Activated T-helper 1 cell treated with Interleukin-2 at 50 U/mL for 16 hours (primary cell): ENCODE data around the gene LHX4.

ENCODE experiments used
- DNase-seq: peaks from one replicate; pipeline ENCODE4 v3.0.0-alpha.2; 2020; ENCODE audit warnings: low read depth

The LHX4 gene

DNA sequence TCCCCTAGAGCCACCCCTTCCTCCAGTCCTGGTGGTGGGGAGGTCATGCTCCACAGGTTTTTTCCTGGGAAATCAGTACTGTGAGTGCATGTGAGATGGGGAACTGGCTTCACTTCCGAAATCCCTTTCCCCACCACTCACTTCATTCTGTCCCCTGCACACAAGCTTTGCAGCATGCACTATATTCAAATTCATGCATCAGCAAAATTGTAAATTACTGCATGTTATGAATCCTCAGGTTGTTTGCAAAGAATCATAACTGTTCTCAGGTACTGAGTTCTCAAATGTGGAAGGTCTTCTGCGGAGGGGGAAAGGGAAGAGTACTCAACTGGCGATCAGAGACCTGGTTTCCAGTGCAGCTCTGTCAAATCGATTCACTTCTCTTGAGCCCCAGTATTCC lies 42.3 kb downstream of the LHX4 start:
- no peak for DNase-seq

DNA sequence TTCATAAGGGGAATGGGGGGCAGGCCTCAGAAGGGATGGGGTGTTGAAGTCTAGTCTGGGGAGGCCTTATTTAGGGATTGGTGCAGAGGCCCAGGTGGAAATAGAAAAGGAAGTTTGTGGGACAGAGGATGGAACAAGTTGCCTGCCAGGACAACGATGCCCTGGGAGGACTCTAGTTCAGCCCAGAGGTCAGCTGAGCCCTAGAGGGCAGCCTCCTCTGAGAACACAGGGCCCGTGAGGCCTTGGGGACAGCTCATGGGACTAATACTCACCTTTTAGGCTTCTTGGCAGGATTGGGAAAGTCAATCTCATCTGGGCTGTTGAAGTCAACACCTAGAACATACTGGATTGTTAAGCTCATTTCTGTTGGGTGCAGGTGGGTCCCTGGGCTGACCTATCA lies 43.0 kb downstream of the LHX4 start:
- DNase-seq = no peak

- no peak for DNase-seq
Measured at GRCh38 chr1:180274221-180274620, 44.2 kb downstream of the LHX4 start.

DNA sequence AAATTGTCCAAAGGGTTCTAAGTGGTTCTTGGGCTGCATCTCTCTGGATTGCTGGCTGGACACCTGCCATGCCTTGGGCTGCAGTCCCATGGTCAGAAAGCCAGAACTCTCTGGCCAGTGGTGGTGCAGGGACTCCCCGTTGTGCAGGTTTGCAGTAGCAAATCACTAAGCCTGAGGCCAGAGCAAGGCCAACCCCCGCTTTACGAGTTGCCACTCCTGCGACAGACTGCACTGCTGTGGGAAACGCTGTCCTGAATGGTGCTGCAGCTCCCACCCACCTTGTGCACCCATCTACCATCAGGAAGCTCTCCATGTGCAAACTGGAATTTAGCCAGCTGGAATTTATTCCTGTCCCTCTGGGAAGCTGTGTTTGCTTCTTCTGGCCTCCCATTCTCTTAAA lies 45.7 kb downstream of the LHX4 start:
- no peak for DNase-seq

DNA sequence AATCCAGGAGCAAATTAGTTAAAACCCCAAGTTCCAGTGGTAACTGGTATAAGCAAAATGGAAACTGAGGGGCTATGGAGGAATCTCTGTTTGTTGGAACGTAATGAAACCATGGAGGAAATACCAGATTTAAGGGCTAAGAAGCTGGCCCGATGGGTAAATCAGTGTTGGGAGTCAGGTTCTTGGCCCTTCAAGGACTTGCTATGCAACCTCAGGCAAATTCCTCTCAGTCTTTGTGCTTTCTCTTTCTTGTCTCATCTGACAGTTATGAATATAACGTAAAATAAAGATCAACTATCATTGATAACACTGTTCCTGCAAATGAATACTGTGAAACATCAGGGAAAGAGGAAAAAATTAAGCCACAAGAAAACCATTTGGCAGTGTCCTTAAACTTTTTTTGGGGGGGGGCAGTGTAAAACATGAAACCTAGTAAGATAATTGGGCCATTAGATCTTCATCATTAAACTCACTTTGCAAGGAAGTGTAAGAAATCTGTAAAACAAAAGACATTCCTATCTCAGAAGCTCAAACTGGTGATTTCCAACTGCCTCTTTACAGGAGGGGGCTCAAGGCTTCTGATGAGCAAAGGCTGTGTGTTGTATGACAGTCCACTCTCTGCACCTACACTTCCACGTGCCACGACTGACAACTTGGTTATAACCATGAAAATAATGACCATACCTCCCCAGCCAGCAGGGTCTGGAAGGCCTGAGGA lies 47.6 kb downstream of the LHX4 start:
- DNase-seq = no peak

DNA sequence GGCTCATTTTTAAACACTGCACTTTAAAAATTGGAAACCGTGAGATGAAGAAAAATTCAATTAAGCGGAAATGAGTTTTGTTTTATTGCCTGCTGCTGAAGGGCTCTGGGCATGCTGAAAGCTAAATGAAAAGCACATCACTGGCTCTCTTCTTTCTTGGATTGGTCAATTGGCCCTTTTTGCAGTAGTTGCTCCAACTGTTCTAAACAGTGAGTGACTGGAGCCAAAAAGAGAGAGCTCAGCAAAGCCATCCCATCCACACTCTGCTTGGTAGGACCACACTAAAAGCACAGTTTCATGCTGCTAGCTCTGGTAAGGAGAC lies 48.1 kb downstream of the LHX4 start:
- DNase-seq = no peak

GRCh38 chr1:180278596-180279395 lies 48.7 kb downstream of the LHX4 start:
- no peak for DNase-seq

GRCh38 chr1:180279651-180280050 lies 49.6 kb downstream of the LHX4 start:
- no peak for DNase-seq

DNA sequence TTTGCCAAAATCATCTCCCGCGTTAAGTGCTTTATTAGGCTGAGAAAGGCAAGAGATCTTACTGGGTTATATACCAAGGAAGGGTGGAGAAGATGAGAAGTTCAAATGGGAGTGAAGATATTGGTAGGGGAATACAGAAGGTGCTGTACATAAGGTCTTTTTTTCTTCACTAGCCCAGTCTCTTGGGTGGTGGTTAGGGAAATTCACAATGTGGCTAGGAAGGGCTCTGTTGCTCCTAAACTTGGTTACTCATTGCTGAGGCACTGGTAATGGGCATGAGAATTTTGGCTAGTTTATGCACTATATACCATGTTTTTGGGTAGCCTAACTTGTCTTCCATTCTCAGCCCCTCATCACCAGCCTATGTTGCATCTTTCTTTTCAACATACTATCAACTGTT lies 50.6 kb downstream of the LHX4 start:
- DNase-seq = no peak

GRCh38 chr1:180281490-180281889 lies 51.4 kb downstream of the LHX4 start:
- no peak for DNase-seq

GRCh38 chr1:180282401-180283044 lies 52.5 kb downstream of the LHX4 start:
- DNase-seq = no peak

DNA sequence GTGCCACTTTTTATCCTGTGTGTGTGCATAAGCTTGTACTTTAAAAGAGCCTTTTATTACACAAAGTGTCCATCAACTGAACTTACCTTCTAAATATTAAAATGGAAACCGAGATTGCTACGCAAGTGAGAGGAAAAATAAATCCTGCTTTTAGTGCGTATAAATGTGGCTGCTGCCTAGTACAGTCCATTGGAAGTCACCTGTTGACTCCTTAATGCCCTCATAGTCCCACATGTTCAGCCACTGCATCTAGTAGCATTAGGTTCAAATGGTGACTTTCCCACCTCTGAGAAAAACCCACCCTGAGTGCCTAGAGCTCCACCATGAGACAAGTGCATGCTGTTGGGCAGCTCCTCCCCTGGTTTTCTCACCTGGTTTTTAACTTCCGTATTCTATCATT lies 53.0 kb downstream of the LHX4 start:
- DNase-seq = no peak

DNA sequence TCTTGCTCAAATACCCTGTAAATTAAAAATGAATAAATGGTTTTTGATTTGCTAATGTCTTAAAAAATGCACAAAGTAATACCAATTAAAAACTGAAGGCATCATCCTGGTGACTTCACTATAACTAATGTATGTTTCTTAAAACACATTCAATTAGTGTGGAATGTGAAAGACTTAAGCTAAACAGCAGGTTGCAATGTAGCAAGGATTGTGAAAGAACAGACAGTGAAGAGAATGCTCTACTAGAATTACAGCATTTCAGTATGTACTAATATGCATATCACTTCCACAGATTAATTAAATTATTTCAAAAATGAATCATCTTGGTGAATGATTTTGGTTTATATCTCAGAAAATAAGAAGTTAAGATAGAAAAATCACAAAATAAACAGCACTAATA lies 56.4 kb downstream of the LHX4 start:
- DNase-seq = no peak

DNA sequence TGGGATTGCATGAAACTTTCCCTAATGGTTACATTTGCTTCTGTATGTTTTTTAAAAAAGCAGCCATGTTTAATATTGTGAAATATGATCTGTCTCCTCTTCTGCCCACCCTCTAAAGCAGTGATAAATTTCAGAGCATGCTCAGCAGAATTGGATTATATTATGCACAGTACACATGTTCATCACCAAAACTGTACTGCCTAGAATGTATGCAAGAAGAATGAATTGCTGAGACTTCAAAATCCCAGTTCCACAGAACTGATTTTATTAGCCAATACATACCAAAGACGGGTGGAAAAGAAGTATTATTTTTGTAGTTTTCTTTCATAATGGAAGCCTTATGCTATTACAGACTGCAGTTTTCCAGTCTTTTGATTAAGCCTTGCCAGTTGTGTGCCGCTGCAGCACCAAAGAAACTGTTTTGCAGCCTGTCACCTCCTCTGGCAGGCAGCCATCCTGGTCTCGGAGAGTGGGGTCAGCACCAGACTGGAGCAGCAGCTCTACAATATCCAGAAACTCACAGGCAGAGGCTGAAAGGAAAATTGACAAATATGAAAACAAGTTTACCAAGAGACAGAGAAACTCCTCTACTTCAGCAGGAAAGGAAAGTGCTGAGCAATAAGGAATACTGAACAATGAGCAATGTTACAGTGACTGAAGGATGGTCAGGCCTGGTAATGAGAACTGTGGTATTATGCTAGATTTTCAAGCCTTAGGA lies 58.1 kb downstream of the LHX4 start:
- DNase-seq = no peak

- no peak for DNase-seq
Measured at GRCh38 chr1:180288940-180289339, 58.9 kb downstream of the LHX4 start.

GRCh38 chr1:180290265-180291001 lies 60.4 kb downstream of the LHX4 start:
- no peak for DNase-seq

DNA sequence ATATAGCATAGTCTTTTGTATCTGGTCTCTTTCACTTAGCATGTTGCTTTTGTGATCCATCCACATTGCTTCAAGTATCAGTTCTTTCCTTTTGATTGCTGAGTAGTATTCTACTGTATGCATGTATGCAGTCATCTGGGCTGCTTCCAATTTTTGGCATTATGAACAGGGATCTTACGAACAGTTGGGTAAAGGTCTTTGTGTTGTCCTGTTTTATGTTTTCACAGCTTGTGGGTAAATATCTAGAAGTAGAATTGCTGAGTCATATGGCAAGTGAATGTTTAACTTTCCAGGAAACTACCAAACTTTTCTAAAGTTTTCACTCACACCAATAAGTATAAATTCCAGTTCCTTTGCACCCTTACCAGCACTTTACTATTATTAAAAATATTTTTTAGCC lies 60.9 kb downstream of the LHX4 start:
- no peak for DNase-seq

GRCh38 chr1:180294711-180295110 lies 64.6 kb downstream of the LHX4 start:
- no peak for DNase-seq

GRCh38 chr1:180295999-180296398 lies 65.9 kb downstream of the LHX4 start:
- no peak for DNase-seq

- DNase-seq = no peak
Measured at GRCh38 chr1:180299479-180300221, 69.6 kb downstream of the LHX4 start.

DNA sequence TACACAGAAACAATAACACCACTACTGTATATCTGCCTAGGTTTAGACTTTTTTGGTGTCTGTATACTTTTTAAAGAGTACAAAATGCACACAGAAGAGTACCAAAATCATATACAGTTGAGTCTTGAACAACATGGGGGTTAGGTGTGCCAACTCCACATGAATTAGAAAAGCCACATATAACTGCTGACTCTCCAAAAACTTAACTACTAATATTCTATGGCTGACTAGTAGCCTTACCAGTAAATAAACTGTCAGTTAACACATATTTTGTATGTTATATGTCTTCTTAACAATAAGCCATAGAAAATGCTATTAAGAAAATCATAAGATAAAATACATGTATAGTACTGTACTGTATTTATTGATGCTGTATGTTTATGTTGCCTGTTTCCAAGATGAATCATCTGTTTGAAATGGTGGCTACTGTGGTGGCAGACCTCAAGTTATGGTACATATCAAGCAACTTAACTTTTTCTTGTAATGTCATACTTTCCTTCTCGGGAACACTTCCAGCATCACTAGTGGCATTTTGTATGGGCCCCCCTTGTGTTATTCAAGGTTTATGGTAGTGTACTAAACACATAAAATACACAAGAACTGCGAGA lies 71.2 kb downstream of the LHX4 start:
- DNase-seq = no peak
